Epithelial cell of esophagus (primary cell): ENCODE measurements around the gene CYB561D2.

Source experiments
- DNase-seq: peaks from one replicate; pipeline ENCODE4 v3.0.0; 2010; ENCODE audit warnings: low read depth
- H3K4me3 ChIP-seq: 2 replicates; pipeline ENCODE4 v1.5.1; 2011; ENCODE audit warnings: mild to moderate bottlenecking, low read length, control low read depth
- CTCF ChIP-seq: IDR thresholded peaks from 2 replicates; pipeline ENCODE4 v1.5.1; 2011; ENCODE audit warnings: low read depth, mild to moderate bottlenecking, low read length, control low read depth, inconsistent platforms; ENCODE audit not compliant: insufficient read depth; ENCODE audit errors: missing control alignments

The CYB561D2 gene

GRCh38 chr3:50365080-50365841, 14.6 kb downstream of the CYB561D2 start:
- peak; percentile 95 for DNase-seq
- H3K4me3 ChIP-seq = peak overlapping the region; percentile 68
- TF ChIP-seq CTCF = no peak

- no peak for TF ChIP-seq CTCF
- no peak for DNase-seq
- peak overlapping the region; percentile 68 for H3K4me3 ChIP-seq
Measured at GRCh38 chr3:50365842-50366220, 15.2 kb downstream of the CYB561D2 start.

GRCh38 chr3:50369012-50369670, 18.5 kb downstream of the CYB561D2 start:
- no peak for TF ChIP-seq CTCF

GRCh38 chr3:50370594-50370993, 19.9 kb downstream of the CYB561D2 start:
- no peak overlapping the region for H3K4me3 ChIP-seq
- peak; percentile 42 for DNase-seq
- peak; percentile 36 for TF ChIP-seq CTCF

More at GRCh38 chr3:50369012-50369670, 18.5 kb downstream of the CYB561D2 start:
- DNase-seq = peak; percentile 65
- no peak overlapping the region for H3K4me3 ChIP-seq

- no peak for TF ChIP-seq CTCF
Measured at GRCh38 chr3:50371133-50371685, 20.5 kb downstream of the CYB561D2 start.

GRCh38 chr3:50372349-50372748, 21.7 kb downstream of the CYB561D2 start:
- no peak overlapping the region for H3K4me3 ChIP-seq
- no peak for TF ChIP-seq CTCF
- no peak for DNase-seq

More at GRCh38 chr3:50371133-50371685, 20.5 kb downstream of the CYB561D2 start:
- H3K4me3 ChIP-seq = no peak overlapping the region
- DNase-seq = peak; percentile 36
